Endothelial cell of umbilical vein (primary cell): ENCODE results near the gene CYP1A1. TPM values are rescaled to one million over a fixed set of nuclear protein-coding genes. Genes with fewer than 3 reads are reported as not detected.

Experiments
- BruUV-seq: library from RNA; stranded (reverse); fragments of 400-500 nt; replicated peaks from 2 replicates; lab custom pipeline; 2021; lab: Mats Ljungman, UMichigan
- CTCF ChIA-PET: fragments of 300-600, 350-600 bp; sonication (Branson Sonifier 250); formaldehyde crosslinking; loops from one replicate; lab custom pipeline; 2021; ENCODE audit warnings: antibody characterized with exemption, inconsistent platforms; lab: Charles Lee
- POLR2A ChIA-PET: fragments of 300-600, 350-600 bp; sonication (Branson Sonifier 250); formaldehyde crosslinking; loops from one replicate; lab custom pipeline; 2021; ENCODE audit warnings: antibody characterized with exemption, inconsistent platforms; lab: Charles Lee
- DNase-seq: peaks from one replicate; pipeline ENCODE4 v3.0.0-alpha.2; 2011; ENCODE audit warnings: low read depth, low spot score
- FAIRE-seq: peaks from 2 replicates; lab custom pipeline; 2011; peaks lifted over from hg19 to GRCh38; lab: Jason Lieb, UNC
- H2AFZ ChIP-seq: 2 replicates; pipeline ENCODE4 v1.6.0; 2012; ENCODE audit warnings: low read depth, low read length, control low read depth, inconsistent platforms
- H3K27ac ChIP-seq: 2 replicates; pipeline ENCODE4 v1.5.1; 2011; ENCODE audit warnings: low read depth, mild to moderate bottlenecking, control low read depth, low read length, moderate library complexity; ENCODE audit not compliant: insufficient read depth
- H3K27me3 ChIP-seq, 2 experiments: 2 replicates each; pipeline versions ENCODE4 v1.6.0 to v1.6.1; 2011; ENCODE audit warnings: low read length in 2 of 2, mixed read lengths in 1 of 2; ENCODE audit not compliant: control insufficient read depth in 2 of 2, insufficient read depth in 2 of 2
- H3K36me3 ChIP-seq, 2 experiments: 2 replicates in 1 of 2; 3 replicates in 1 of 2; pipeline ENCODE4 v1.5.1; 2011; ENCODE audit warnings: low read length in 2 of 2, mild to moderate bottlenecking in 1 of 2, moderate library complexity in 1 of 2; ENCODE audit not compliant: control insufficient read depth in 2 of 2, insufficient read depth in 2 of 2; ENCODE audit errors: extremely low read depth in 1 of 2
- H3K4me1 ChIP-seq: 3 replicates; pipeline ENCODE4 v1.5.1; 2011; ENCODE audit warnings: mild to moderate bottlenecking, low read length; ENCODE audit not compliant: control insufficient read depth, insufficient read depth; ENCODE audit errors: extremely low read depth
- H3K4me2 ChIP-seq: 2 replicates; pipeline ENCODE4 v1.6.1; 2011; ENCODE audit warnings: low read length, control low read depth, mixed read lengths; ENCODE audit not compliant: insufficient read depth
- H3K4me3 ChIP-seq, 3 experiments: fragments of 200-600 bp in 1 of 3; sonication (generic), shearing (Covaris generic) in 1 of 3; replicated peaks in 1 of 3; 2 replicates each; pipeline ENCODE4 v1.5.1; 2011 to 2016; ENCODE audit warnings: control low read depth in 3 of 3, low read length in 3 of 3, mild to moderate bottlenecking in 2 of 3, inconsistent platforms in 1 of 3, low read depth in 1 of 3, moderate library complexity in 1 of 3; ENCODE audit not compliant: insufficient read depth in 1 of 3
- H3K79me2 ChIP-seq: 2 replicates; pipeline ENCODE4 v1.6.0; 2012; ENCODE audit warnings: low read length, inconsistent platforms; ENCODE audit not compliant: control insufficient read depth, insufficient read depth
- H3K9ac ChIP-seq: replicated peaks from 2 replicates; pipeline ENCODE3; 2011; ENCODE audit warnings: low read length, control low read depth; ENCODE audit not compliant: insufficient read depth; ENCODE audit errors: extremely low read depth
- H3K9me1 ChIP-seq: replicated peaks from 3 replicates; pipeline ENCODE4 v1.6.0; 2011; ENCODE audit warnings: mild to moderate bottlenecking, low read length; ENCODE audit not compliant: control insufficient read depth, insufficient read depth; ENCODE audit errors: extremely low read depth
- H3K9me3 ChIP-seq: replicated peaks from 2 replicates; pipeline ENCODE4 v1.5.1; 2012; ENCODE audit warnings: low read length, inconsistent platforms; ENCODE audit not compliant: control insufficient read depth, insufficient read depth
- H4K20me1 ChIP-seq: replicated peaks from 2 replicates; pipeline ENCODE3; 2011; ENCODE audit warnings: mild to moderate bottlenecking, low read length; ENCODE audit not compliant: control insufficient read depth, insufficient read depth; ENCODE audit errors: extremely low read depth
- CTCF ChIP-seq, 2 donors: IDR thresholded peaks; 1 replicate in 1 of 2; 2 replicates in 1 of 2; pipeline ENCODE4 v1.5.1; 2011; ENCODE audit warnings: low read length in 2 of 2, mild to moderate bottlenecking in 2 of 2, moderate library complexity in 2 of 2, control low read depth in 1 of 2, inconsistent platforms in 1 of 2, low read depth in 1 of 2; ENCODE audit not compliant: insufficient read depth in 1 of 2; ENCODE audit errors: extremely low read depth in 1 of 2
- EZH2 ChIP-seq: IDR thresholded peaks from 2 replicates; pipeline ENCODE4 v1.6.1; 2012; ENCODE audit warnings: borderline replicate concordance, low read depth, mild to moderate bottlenecking, moderate library complexity, low read length, inconsistent platforms; ENCODE audit not compliant: severe bottlenecking
- FOS ChIP-seq: IDR thresholded peaks from 2 replicates; pipeline ENCODE4 v1.6.1; 2011; ENCODE audit warnings: mild to moderate bottlenecking, low read length, moderate library complexity, borderline replicate concordance; ENCODE audit not compliant: insufficient read depth
- GATA2 ChIP-seq: IDR thresholded peaks from 2 replicates; pipeline ENCODE4 v1.7.0; 2011; ENCODE audit warnings: low read depth, mild to moderate bottlenecking, moderate library complexity, mixed read lengths, low read length; ENCODE audit not compliant: insufficient read length, insufficient read depth
- JUN ChIP-seq: IDR thresholded peaks from 2 replicates; pipeline ENCODE4 v1.6.1; 2011; ENCODE audit warnings: borderline replicate concordance, low read depth; ENCODE audit not compliant: insufficient read length, insufficient read depth
- MAX ChIP-seq: IDR thresholded peaks from 2 replicates; pipeline ENCODE4 v1.6.1; 2011; ENCODE audit not compliant: insufficient read depth, insufficient read length
- MYC ChIP-seq: IDR thresholded peaks from one replicate; pipeline ENCODE4 v1.6.1; 2011; ENCODE audit warnings: mild to moderate bottlenecking, low read depth, low read length
- POLR2A ChIP-seq: IDR thresholded peaks from 2 replicates; pipeline ENCODE4 v1.6.1; 2012; ENCODE audit warnings: low read depth, mild to moderate bottlenecking, control low read depth, low read length
- POLR2AphosphoS5 ChIP-seq: IDR thresholded peaks from 2 replicates; pipeline ENCODE4 v1.6.1; 2012; ENCODE audit warnings: low read depth, mild to moderate bottlenecking, control low read depth, low read length, moderate library complexity; ENCODE audit not compliant: insufficient read depth
- dilution Hi-C: fragments of 300-500 bp; cut with MboI; formaldehyde crosslinking; loops from one replicate; pipeline ENCODE4 v1.15.0; 2019; ENCODE audit warnings: low sequenced_read_pairs; ENCODE audit not compliant: extremely low pct_ligation_motif_present
- intact Hi-C: fragments of 100-400 bp; cut with micrococcal nuclease; formaldehyde crosslinking; loops from one replicate; pipeline ENCODE4 v1.10.0; 2022
- polyA plus RNA-seq, 4 experiments: library from polyadenylated mRNA; depleted of rRNA in 3 of 4; stranded (reverse) in 3 of 4; unstranded in 1 of 4; fragments of >200 nt; gene quantifications; 2 replicates each; pipeline versions ENCODE4 v1.2.1 to v1.2.3, GENCODE V29; 2011 to 2012; ENCODE audit warnings: missing spikeins in 1 of 4
- total RNA-seq: library from RNA; stranded (reverse); gene quantifications from 2 replicates; pipeline ENCODE4 v1.2.3, GENCODE V29; 2021

CYP1A1 gene
- total and polyA plus RNA-seq, 2 donors (not counting 3 experiments of a cell fraction or from before 2014, with no cell fraction given): 7.6 to 13.1 TPM

- Histone ChIP-seq H3K4me2 (no peak overlapping the region), H4K20me1 (no peaks in the 10 kb centered on the region), H3K4me1 (no peaks in the 10 kb centered on the region), H3K9me3 (no peaks in the 10 kb centered on the region), H3K79me2 (peaks cover 7% of the 10 kb centered on the region), H3K9me1 (no peaks in the 10 kb centered on the region), H3K36me3 (peaks cover 0 to 4% of the 10 kb centered on the region in 2 experiments), H3K27ac (no peak overlapping the region), H2AFZ (no peak overlapping the region), H3K9ac (no peak overlapping the region), H3K27me3 (no peaks in the 10 kb centered on the region), H3K4me3 (no peak overlapping the region)
- dilution Hi-C loops: no loop called here
- BruUV-seq: no TSS peak
- DNase-seq (no peak), FAIRE-seq (no peak)
- POLR2A ChIA-PET: no interaction called here
- intact Hi-C loops: no loop called here
- TF ChIP-seq POLR2A (no peak), EZH2 (no peak), JUN (no peak), MAX (no peak), MYC (no peak), CTCF (IDR thresholded peaks at IDR 0.05; ENCODE audit: extremely low read depth in 1 of 2, insufficient read depth in 1 of 2, low read depth in 1 of 2, low read length in 2 of 2) (no peak), FOS (no peak), GATA2 (no peak), POLR2AphosphoS5 (no peak)
- CTCF ChIA-PET: interaction anchor here (1.2 kb wide), 1 partner anchor 32 kb away, joined by 3 read pairs; no protein-coding TSS in a partner anchor
Observed at GRCh38 chr15:74683758-74684157, 41.6 kb downstream of the CYP1A1 start.
